Body of pancreas (tissue), 4 donors: ENCODE measurements around the gene TGDS. TPM values are rescaled to one million over a fixed set of nuclear protein-coding genes. Genes with fewer than 3 reads are reported as not detected.
A peak's percentile ranks its signal among the peaks of the same experiment; 100 is the strongest.

ENCODE experiments used
- ATAC-seq: fragments of 150-250 bp; one replicate; pipeline ENCODE4 v1.9.1; 2016
- DNase-seq, 4 donors: peaks; one replicate each; pipeline ENCODE4 v3.0.0-alpha.2; 2019
- H3K27ac ChIP-seq, 4 donors: fragments of 200-600 bp; sonication (generic); 1 replicate in 3 of 4; 2 replicates in 1 of 4; pipeline versions ENCODE4 v1.5.1 to v1.6.1; 2016 to 2019; ENCODE audit warnings: mild to moderate bottlenecking in 1 of 4, mixed read lengths in 1 of 4, moderate library complexity in 1 of 4
- H3K27me3 ChIP-seq, 2 donors: fragments of 200-600 bp; sonication (generic); one replicate each; pipeline ENCODE4 v1.6.0; 2016; ENCODE audit warnings: mild to moderate bottlenecking in 1 of 2
- H3K36me3 ChIP-seq, 2 donors: fragments of 200-600 bp; sonication (generic); replicated peaks in 1 of 2; 2 replicates each; pipeline ENCODE4 v1.5.1; 2016; ENCODE audit warnings: low read depth in 2 of 2; ENCODE audit not compliant: insufficient read depth in 1 of 2
- H3K4me1 ChIP-seq: fragments of 200-600 bp; sonication (generic); one replicate; pipeline ENCODE4 v1.6.0; 2016
- H3K4me3 ChIP-seq, 2 donors: fragments of 200-600 bp; sonication (generic); 1 replicate in 1 of 2; 2 replicates in 1 of 2; pipeline ENCODE4 v1.5.1; 2016 to 2019
- H3K9me3 ChIP-seq, 3 donors: fragments of 200-600 bp; sonication (generic); 1 replicate in 2 of 3; 2 replicates in 1 of 3; pipeline ENCODE4 v1.5.1; 2016
- CTCF ChIP-seq, 7 experiments: fragments of 450-650 bp in 4 of 7; fragments of 200-600 bp in 3 of 7; sonication (generic) in 3 of 7; IDR thresholded peaks; one replicate each; pipeline ENCODE4 v1.5.1; 2016 to 2019; ENCODE audit warnings: antibody characterized with exemption in 7 of 7
- POLR2A ChIP-seq, 3 donors: fragments of 450-650 bp; IDR thresholded peaks; one replicate each; pipeline ENCODE4 v1.6.1; 2016; ENCODE audit warnings: antibody characterized with exemption in 3 of 3, mild to moderate bottlenecking in 2 of 3
- WGBS, 2 donors: methylation state at CpG; one replicate each; pipeline ENCODE4 v1.1.5; 2017; 5-methylcytosine and 5-hydroxymethylcytosine counted together
- intact Hi-C: fragments of 100-400 bp; cut with DNase I; formaldehyde crosslinking; loops from one replicate; pipeline ENCODE4 v1.15.1; 2023
- total RNA-seq, 2 donors: library from RNA; depleted of rRNA; stranded (reverse); fragments of >200 nt; gene quantifications; one replicate each; pipeline ENCODE4 v1.1.0, GENCODE V29; 2016

The TGDS gene
- total RNA-seq, 2 donors from 2014 or later: 6.0 to 8.2 TPM

GRCh38 chr13:94620286-94620896 is 24.4 kb upstream of the TGDS start:
- H3K27ac ChIP-seq: no peak overlapping the region
- H3K4me3 ChIP-seq: no peak overlapping the region
- no peak for ATAC-seq
- H3K27me3 ChIP-seq: no peaks in the 10 kb centered on the region
- WGBS, 2 donors: 77% methylated on average over 2 of the region's 2 CpGs
- no peaks in the 10 kb centered on the region for H3K9me3 ChIP-seq
- DNase-seq: peak in 1 of 4 donors; percentile 25
- peak in 6 of 7 experiments; percentile 27 to 48 (median 45) for TF ChIP-seq CTCF (IDR thresholded peaks at IDR 0.05)
- no peak for TF ChIP-seq POLR2A (IDR thresholded peaks at IDR 0.05)
- H3K4me1 ChIP-seq: no peaks in the 10 kb centered on the region
- intact Hi-C loops: no loop called here
- peaks cover 0 to 9% of the 10 kb centered on the region in 2 donors for H3K36me3 ChIP-seq

GRCh38 chr13:94617389-94618000 is 21.5 kb upstream of the TGDS start:
- Histone ChIP-seq H3K36me3 (peaks cover 0 to 3% of the 10 kb centered on the region in 2 donors), H3K27ac (no peak overlapping the region), H3K9me3 (no peaks in the 10 kb centered on the region), H3K27me3 (no peaks in the 10 kb centered on the region), H3K4me1 (no peaks in the 10 kb centered on the region), H3K4me3 (no peak overlapping the region)
- intact Hi-C loops: loop anchor here (5.0 kb wide), 1 partner anchor 185 kb away; no protein-coding TSS in a partner anchor
- peak in 1 of 4 donors; percentile 21 for DNase-seq
- WGBS, 2 donors: 46 to 51% methylated on average over 4 of the region's 4 CpGs
- peak; percentile 39 to 76 (median 68) for TF ChIP-seq CTCF (IDR thresholded peaks at IDR 0.05)
- TF ChIP-seq POLR2A (IDR thresholded peaks at IDR 0.05): no peak
- peak; percentile 59 for ATAC-seq

DNA sequence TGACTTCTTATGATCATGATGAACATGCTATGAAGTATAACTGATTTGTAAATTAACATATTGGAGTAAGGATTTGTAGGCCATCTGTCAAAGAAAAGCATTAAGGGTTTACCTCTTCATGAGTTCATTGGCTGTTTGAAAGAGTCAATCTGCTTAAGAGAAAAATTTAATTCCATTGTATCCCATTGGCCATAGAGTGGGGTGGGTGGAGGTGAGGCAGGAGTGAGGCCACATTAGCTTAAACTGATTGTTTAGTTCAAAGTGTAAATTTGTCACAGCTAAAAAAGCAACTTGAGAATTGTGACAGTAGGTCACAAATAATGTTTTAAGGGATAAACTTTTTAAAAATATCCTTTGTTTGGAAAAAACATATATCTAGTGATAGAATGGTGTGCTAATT is 17.1 kb upstream of the TGDS start:
- Histone ChIP-seq H3K4me1 (peaks cover 4% of the 10 kb centered on the region), H3K27ac (no peak overlapping the region), H3K9me3 (no peaks in the 10 kb centered on the region), H3K36me3 (no peaks in the 10 kb centered on the region), H3K27me3 (no peaks in the 10 kb centered on the region), H3K4me3 (no peak overlapping the region)
- DNase-seq (no peak), ATAC-seq (no peak)
- intact Hi-C loops: no loop called here
- no peak for TF ChIP-seq CTCF (IDR thresholded peaks at IDR 0.05)
- TF ChIP-seq POLR2A (IDR thresholded peaks at IDR 0.05): no peak

DNA sequence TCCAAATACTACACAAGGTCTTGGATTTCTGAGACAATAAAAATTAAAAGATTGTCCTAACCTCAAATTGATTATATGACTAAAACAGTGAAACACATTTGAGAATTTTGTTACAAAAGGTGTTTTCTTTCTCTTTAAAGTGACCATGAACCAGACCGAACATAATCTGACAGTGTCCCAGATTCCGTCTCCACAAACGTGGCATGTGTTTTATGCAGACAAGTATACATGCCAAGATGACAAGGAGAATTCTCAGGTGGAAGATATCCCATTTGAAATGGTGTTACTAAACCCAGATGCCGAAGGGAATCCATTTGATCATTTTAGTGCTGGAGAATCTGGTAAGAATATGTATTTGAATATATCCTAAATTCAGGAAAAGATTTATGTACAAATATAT is 16.1 kb upstream of the TGDS start:
- Histone ChIP-seq H3K36me3 (no peaks in the 10 kb centered on the region), H3K4me1 (peaks cover 8% of the 10 kb centered on the region), H3K27me3 (no peaks in the 10 kb centered on the region), H3K27ac (no peak overlapping the region), H3K9me3 (no peaks in the 10 kb centered on the region), H3K4me3 (no peak overlapping the region)
- 19 to 52% methylated on average over 4 of the region's 4 CpGs for WGBS, 2 donors
- ATAC-seq (no peak), DNase-seq (no peak)
- intact Hi-C loops: no loop called here
- TF ChIP-seq POLR2A (IDR thresholded peaks at IDR 0.05) (no peak), CTCF (IDR thresholded peaks at IDR 0.05) (no peak)

DNA sequence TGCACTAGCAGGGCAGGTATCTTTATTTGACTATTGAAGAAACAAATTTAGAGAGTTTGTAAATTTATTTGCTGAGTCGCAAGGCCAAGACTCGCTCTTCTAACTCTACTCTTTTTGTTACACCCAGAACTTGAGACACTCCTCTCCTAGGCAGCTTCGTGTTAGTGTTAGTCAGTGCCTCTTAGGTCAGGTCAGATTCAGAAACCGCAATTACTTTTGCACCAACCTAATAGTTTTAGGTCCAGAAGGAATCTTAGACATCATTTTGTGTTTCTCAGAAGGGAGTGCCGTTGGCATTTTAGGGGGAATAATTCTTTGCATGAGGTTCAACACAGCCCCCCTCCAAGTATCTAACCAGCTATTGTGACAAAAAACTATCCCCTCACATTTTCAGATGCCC is 14.5 kb upstream of the TGDS start:
- intact Hi-C loops: no loop called here
- H3K36me3 ChIP-seq: no peaks in the 10 kb centered on the region
- 96% methylated on average over 5 of the region's 5 CpGs for WGBS, 2 donors
- H3K27me3 ChIP-seq: no peaks in the 10 kb centered on the region
- peaks cover 8% of the 10 kb centered on the region for H3K4me1 ChIP-seq
- no peak for DNase-seq
- no peak for ATAC-seq
- no peak overlapping the region for H3K4me3 ChIP-seq
- H3K9me3 ChIP-seq: no peaks in the 10 kb centered on the region
- H3K27ac ChIP-seq: no peak overlapping the region
- TF ChIP-seq CTCF (IDR thresholded peaks at IDR 0.05): no peak
- no peak for TF ChIP-seq POLR2A (IDR thresholded peaks at IDR 0.05)
